H1 (cell line): ENCODE results near the gene LHB. TPM values are rescaled to one million over a fixed set of nuclear protein-coding genes. Genes with fewer than 3 reads are reported as not detected.

Source experiments
- ASH2L ChIP-seq: fragments of 200-600, 300-600 bp; sonication (generic); IDR thresholded peaks from one replicate; pipeline ENCODE4 v1.7.1; 2017; ENCODE audit warnings: low read length
- EP300 ChIP-seq, 2 experiments: IDR thresholded peaks; 1 replicate in 1 of 2; 2 replicates in 1 of 2; pipeline ENCODE4 v1.6.1; 2011 to 2012; ENCODE audit warnings: low read depth in 2 of 2, low read length in 2 of 2, mild to moderate bottlenecking in 2 of 2, borderline replicate concordance in 1 of 2, inconsistent platforms in 1 of 2, moderate library complexity in 1 of 2
- EZH2 ChIP-seq: fragments of 200-600 bp; sonication (generic); IDR thresholded peaks from 2 replicates; pipeline ENCODE4 v1.7.1; 2012; ENCODE audit warnings: low read depth, mild to moderate bottlenecking, moderate library complexity, low read length, inconsistent platforms; ENCODE audit not compliant: severe bottlenecking
- JUN ChIP-seq: IDR thresholded peaks from 2 replicates; pipeline ENCODE4 v1.6.1; 2011; ENCODE audit warnings: low read depth, mild to moderate bottlenecking, improper control_type of control experiment, low read length
- NRF1 ChIP-seq: IDR thresholded peaks from 2 replicates; pipeline ENCODE4 v1.6.1; 2011; ENCODE audit warnings: mild to moderate bottlenecking, low read depth, low read length, improper control_type of control experiment
- RBBP5 ChIP-seq: IDR thresholded peaks from 2 replicates; pipeline ENCODE4 v1.7.1; 2012; ENCODE audit warnings: low read depth, mild to moderate bottlenecking, inconsistent platforms, low read length, moderate library complexity, borderline replicate concordance
- polyA plus RNA-seq, 7 experiments: library from polyadenylated mRNA; depleted of rRNA in 3 of 7; stranded (reverse) in 5 of 7; unstranded in 2 of 7; fragments of >200 nt in 5 of 7; fragments of 200-250 nt in 2 of 7; gene quantifications; 1 replicate in 5 of 7; 2 replicates in 1 of 7; 4 replicates in 1 of 7; pipeline versions ENCODE4 v1.2.1 to v1.2.3, GENCODE V29; 2011 to 2013; ENCODE audit warnings: missing spikeins in 2 of 7, mixed read lengths in 2 of 7
- total RNA-seq: library from RNA; stranded (reverse); fragmentation: NEBNext Ultra II Directional; extraction: Animal tissue kit (Norgen Biotek cat#: 25700); gene quantifications from 2 replicates; pipeline ENCODE4 v1.2.1, GENCODE V29; 2021

LHB gene
- total and polyA plus RNA-seq, 2 of the 8 experiments (the other 6 are each of a cell fraction or from before 2014, with no cell fraction given), result 0.53 TPM; not detected in 1

- TF ChIP-seq NRF1, result no peak
- no peak for TF ChIP-seq JUN
- no peak for TF ChIP-seq EP300 (IDR thresholded peaks at IDR 0.05; ENCODE audit: borderline replicate concordance in 1 of 2, low read depth in 2 of 2, low read length in 2 of 2)
- TF ChIP-seq RBBP5, result no peak
- TF ChIP-seq EZH2, result no peak
- TF ChIP-seq ASH2L, result no peak
Measured at GRCh38 chr19:48969276-48970138, 47.4 kb downstream of the LHB start (continued).
